ENCODE results near the gene ISLR.

- TF ChIP-seq CTCF (conservative IDR thresholded peaks at IDR 0.05; ENCODE audit: low read depth, low read length), result no peak
- no peak for TF ChIP-seq SMC3 (IDR thresholded peaks at IDR 0.05; ENCODE audit: low read depth, low read length)
- no peak for TF ChIP-seq CHD1 (IDR thresholded peaks at IDR 0.05; ENCODE audit: low read depth, low read length)
- no peak for TF ChIP-seq ELK1 (IDR thresholded peaks at IDR 0.05; ENCODE audit: borderline replicate concordance, low read depth, low read length)
- no peak for TF ChIP-seq RFX5 (IDR thresholded peaks at IDR 0.05; ENCODE audit: low read depth, low read length)
These were observed 1.5 kb upstream of the ISLR start for GRCh38 chr15:74171965-74172541.
